ENCODE data around the gene RETREG2. TPM values are rescaled to one million over a fixed set of nuclear protein-coding genes. Genes with fewer than 3 reads are reported as not detected.
A peak's percentile ranks its signal among the peaks of the same experiment; 100 is the strongest.

The RETREG2 gene
- total RNA-seq, 1 experiment from 2014 or later, result 33.3 TPM

- no peak for DNase-seq (ENCODE audit: low read depth)
Observed at GRCh38 chr2:219215871-219216534, 37.9 kb downstream of the RETREG2 start.

- no peak for DNase-seq (ENCODE audit: low read depth)
Observed at GRCh38 chr2:219216535-219216915, 38.5 kb downstream of the RETREG2 start.

- DNase-seq (ENCODE audit: low read depth), result peak; percentile 78
Observed at GRCh38 chr2:219218217-219218731, 40.2 kb downstream of the RETREG2 start.

DNA sequence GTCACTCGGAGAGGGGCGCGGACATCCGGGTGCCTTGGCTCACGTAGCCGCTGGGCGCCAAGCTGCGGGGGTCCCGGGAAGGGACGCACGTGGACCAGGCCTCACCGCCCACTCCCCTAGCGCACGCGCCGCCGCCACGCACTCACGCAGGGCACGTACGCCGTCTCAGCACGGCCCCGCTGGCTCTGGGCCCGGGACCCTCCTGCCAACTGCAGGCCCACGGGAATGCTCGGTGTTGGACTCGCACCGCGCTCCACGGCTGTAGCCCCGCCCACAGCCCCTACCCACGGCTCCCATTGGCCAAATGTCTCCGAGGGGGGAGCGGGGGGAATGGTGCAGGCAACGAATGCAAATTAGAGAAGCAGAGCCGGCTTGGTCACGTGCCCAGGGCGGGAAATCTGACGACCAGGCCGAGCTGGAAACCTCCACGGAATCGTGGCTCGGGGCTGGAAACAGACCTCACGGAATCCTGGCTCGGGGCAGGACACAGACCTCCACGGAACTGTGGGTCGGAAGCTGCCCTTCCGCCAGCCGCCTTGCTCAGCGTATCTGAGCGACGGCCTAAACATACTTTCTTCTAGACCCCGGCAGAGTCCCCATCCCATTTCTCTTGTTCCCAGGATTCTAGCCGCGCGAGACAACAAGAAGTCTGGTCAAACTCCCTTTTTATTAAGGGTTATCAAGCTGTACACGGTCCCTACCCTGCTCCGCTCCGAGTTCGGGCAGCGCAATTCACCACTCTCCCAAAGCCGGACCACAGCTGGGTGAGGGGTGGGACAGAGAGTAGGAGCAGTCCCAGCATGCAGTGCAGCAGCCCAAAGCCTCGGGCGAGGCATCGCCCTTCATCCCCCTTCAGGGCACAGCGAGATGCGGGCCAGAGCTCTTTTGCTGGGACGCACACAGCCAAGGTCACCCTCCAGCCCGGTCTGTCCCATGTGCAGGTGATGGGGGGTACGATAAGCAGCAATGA is 40.9 kb downstream of the RETREG2 start, which contains the start of gene ABCB6:
TSS of gene ABCB6 (minus strand) at position 227 of the 970 bp plus-strand sequence. CDS start 285 bp downstream, outside the sequence.
- DNase-seq (ENCODE audit: low read depth), result peak; percentile 92

- no peak for DNase-seq (ENCODE audit: low read depth)
Observed at GRCh38 chr2:219219784-219220532, 41.9 kb downstream of the RETREG2 start.

GRCh38 chr2:219220652-219221402 is 42.8 kb downstream of the RETREG2 start:
- no peak for DNase-seq (ENCODE audit: low read depth)

GRCh38 chr2:219221957-219222518 is 44.0 kb downstream of the RETREG2 start:
- no peak for DNase-seq (ENCODE audit: low read depth)

DNA sequence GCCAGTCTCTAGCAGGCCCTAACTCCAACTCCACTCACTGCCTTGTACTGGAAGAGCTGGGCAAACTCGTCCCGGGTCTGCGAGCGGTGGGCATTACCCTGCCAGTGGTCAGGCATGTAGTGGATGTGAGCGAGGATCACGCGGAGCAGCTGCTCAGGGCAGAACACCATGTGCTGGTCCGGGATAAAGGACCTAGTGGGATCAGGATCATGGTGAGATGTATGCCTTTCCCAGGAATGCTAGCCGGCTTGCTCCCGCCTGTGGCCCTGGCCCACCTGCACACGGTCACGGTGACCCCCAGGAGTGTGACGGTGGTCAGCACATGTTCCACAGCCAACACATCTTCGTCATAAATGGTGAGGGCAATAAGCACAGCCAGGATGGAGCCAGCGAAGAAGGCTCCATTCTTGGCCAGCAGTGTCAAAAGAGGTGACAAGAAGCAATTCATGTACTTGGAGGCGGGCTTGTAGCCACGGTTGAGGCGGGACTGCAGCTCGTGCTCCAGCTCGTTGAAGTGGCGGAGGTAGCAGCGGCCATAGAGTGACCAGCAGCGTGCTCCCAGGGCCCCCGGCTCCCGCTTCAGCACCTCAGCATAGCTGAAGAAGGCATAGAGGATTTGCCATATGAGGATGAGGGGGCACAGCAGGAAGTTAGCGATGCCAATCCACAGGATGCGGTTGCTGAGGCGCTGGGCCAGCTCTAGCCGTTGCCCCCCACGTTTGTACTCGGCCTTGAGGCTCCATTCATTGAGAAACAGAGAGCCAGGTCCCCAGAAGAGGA is 45.9 kb downstream of the RETREG2 start:
- no peak for DNase-seq (ENCODE audit: low read depth)

GRCh38 chr2:219225350-219225749 is 47.3 kb downstream of the RETREG2 start:
- no peak for DNase-seq (ENCODE audit: low read depth)

GRCh38 chr2:219228041-219228910 is 50.2 kb downstream of the RETREG2 start:
- DNase-seq (ENCODE audit: low read depth), result no peak

- no peak for DNase-seq (ENCODE audit: low read depth)
Observed at GRCh38 chr2:219228911-219229304, 50.8 kb downstream of the RETREG2 start.

- DNase-seq (ENCODE audit: low read depth), result peak; percentile 99
Observed at GRCh38 chr2:219229305-219230058, 51.4 kb downstream of the RETREG2 start, which contains the start of the genes ANKZF1 and ATG9A. Gene ANKZF1 (plus strand): TSS chr2:219229806. CDS start chr2:219230258, 452 bp downstream. Gene ATG9A (minus strand): TSS chr2:219229636. CDS start chr2:219228024, 1,612 bp downstream.

- peak; percentile 46 for DNase-seq (ENCODE audit: low read depth)
Observed at GRCh38 chr2:219230059-219230540, 52.0 kb downstream of the RETREG2 start.

DNA sequence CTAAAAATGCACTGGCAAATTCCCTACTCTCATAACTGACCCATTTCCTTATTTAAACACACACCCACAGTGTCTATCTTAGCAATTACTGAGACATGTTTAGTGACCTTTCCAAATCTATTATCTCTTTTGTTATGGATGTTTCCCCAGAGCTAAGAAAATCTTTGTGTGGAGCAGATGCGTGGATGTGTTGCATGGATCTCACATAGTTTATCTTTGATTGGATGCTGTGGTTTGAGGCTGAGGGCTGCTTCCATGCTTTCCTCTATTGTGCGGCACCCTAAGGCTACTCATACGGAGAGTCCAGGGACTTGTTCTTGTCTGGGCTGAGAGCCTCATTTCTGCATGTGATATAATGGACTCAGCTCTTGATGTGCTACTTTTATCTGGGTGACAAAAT is 56.3 kb downstream of the RETREG2 start:
- DNase-seq (ENCODE audit: low read depth), result no peak
